HG02840 (cell line): ENCODE results near the gene NCOA6.
"Not testable (repeated sequence)": the region's sequence is repeated elsewhere in the genome, so short reads cannot be mapped to it uniquely, and the experiment has no call there.

Source experiments
- ATAC-seq: cut with Tn5 transposase; IDR thresholded peaks from one replicate; pipeline ENCODE4 v1.9.1; 2021; ENCODE audit warnings: mild to moderate bottlenecking, moderate library complexity, moderate number of reproducible peaks; ENCODE audit not compliant: unreplicated experiment, low FRiP score

The NCOA6 gene

DNA sequence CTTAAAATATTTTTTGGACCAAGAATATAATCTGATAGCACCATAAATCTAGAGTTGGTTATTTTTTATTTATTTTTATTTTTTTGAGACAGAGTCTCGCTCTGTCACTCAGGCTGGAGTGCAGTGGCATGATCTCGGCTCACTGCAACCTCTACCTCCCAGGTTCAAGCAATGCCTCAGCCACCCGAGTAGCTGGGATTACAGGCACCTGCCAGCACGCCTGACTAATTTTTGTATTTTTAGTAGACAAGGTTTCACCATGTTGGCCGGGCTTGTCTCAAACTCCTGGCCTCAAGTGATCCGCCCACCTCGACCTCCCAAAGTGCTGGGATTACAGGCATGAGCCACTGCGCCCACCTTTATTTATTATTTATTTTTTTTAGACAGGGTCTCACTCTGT, 45.2 kb downstream of the NCOA6 start:
- not testable (repeated sequence) for ATAC-seq

DNA sequence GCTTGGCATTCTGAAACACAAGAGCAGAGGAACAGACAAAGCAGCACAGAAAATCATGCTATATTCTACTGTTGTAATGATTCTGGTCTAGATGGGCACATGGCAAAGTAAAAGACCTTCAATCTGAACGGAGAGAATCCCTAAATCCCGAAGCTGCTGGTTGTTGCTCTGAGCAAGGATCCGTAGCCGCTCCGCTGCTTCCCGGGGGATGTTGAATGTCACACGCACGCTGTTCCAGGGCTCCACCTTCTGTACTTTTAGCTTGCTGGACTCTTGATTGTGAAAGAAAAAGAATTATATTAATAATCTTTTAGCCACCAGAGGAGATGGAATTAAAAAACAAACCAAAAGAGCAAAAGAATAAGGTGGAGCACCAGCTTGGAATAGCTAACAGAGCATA, 49.3 kb downstream of the NCOA6 start:
- no peak for ATAC-seq

DNA sequence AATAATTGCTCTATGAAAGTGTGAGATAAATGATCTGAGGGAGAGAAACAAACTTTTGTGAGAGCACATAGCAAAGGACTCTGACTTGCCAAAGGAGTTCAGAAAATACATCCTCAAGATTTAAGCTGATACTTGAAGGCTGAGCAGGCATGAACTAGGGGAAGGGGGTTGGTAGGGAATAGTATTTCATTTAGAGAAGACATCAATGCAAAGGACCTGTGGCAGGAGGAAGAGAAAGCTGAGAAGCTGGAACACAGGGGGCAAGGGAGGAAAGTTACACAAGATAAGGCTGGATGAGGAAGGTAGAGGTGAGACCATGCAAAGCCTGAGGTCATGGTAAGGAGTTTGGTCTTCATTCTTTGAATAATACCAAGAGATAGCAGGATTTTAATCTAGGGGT, 50.6 kb downstream of the NCOA6 start:
- no peak for ATAC-seq

DNA sequence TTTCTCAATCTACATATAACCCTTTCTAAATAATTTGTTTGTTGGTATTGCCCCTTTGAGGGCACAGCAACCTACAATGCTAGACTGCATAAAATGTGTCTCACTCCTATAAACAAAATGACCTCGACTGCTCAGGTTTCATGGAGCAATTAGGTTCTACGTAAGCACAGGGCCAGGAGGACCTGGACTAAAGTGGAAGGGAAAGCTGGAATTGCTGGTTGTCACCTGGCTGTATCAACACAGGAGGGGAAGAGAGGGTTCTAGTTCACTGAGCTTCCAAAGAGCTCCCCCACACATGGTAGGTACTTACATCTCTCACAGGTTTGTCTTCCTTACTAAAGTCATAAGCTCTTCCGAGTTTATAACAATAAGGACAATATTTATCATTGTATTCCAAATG, 51.0 kb downstream of the NCOA6 start:
- no peak for ATAC-seq

DNA sequence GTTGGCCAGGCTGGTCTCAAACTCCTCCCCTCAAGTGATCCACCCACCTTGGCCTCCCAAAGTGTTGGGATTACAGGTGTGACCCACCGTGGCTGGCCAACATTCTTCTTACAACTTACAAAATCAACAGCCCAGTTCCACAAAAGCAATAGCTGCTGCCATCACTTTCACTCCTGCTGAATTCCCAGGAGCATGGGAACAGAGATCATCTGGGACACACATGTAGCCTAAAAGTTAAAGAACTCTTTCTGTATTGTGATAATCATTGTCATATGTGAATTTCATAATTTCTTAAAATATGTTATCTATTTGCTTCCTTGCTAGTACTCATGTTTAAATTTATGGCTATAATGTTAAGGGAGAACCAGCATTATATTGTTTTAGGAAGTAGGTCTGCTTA, 51.7 kb downstream of the NCOA6 start:
- ATAC-seq = no peak

DNA sequence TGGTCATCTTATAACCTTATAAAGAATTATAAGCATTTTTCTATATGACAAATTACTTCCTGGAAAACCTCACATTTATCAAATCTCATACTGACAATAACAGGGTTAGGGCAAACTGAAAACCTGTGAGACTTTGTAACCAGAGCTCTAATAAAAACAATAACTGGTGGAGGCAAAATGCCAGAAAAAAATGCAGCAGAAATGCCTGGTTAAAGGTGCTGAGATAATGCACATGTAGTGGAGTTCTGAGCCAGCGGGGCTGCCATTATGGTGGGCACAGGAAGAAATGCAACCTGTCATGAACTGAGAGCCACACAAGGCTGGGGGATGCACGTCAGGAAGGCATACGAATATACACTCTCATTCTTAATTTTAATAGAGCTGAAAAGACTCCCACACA, 53.0 kb downstream of the NCOA6 start:
- ATAC-seq = no peak

DNA sequence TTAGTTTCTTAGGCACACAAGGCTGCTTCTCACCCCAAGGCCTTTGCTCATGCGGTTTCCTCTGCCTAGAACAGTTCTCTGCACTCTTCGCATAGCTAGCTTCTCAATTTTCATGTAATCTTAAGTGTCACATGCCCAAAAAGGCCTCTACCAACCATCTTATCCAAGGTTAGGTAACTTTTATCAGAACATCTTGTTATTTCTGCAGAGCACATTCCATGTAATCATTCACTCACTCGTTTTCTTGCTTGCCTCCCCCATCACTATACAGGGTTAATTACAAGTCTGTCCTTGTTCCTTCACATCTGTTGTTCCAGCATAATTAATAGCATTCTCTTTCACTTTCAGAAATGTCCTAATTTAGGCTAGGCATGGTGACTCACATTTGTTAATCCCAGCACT, 53.8 kb downstream of the NCOA6 start:
- ATAC-seq = no peak

DNA sequence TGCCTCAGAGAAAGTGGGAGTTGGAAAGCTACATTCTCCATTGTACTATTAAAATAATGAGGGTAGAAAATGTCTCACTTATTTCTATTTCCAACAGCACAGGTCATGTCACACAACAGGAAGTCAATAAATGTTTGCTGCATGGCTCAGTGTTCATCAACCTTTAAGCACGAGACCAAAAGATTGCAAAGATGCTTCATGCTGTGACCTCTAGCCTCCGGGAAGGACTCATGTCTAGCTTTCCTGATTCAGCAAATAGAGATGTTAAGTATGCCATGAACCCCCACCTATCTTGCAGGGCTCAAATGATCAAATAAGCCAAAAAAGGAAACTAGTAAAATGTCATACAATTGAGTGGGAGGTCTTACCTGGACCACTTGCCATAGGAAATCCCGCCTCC, 57.4 kb downstream of the NCOA6 start:
- ATAC-seq = no peak

DNA sequence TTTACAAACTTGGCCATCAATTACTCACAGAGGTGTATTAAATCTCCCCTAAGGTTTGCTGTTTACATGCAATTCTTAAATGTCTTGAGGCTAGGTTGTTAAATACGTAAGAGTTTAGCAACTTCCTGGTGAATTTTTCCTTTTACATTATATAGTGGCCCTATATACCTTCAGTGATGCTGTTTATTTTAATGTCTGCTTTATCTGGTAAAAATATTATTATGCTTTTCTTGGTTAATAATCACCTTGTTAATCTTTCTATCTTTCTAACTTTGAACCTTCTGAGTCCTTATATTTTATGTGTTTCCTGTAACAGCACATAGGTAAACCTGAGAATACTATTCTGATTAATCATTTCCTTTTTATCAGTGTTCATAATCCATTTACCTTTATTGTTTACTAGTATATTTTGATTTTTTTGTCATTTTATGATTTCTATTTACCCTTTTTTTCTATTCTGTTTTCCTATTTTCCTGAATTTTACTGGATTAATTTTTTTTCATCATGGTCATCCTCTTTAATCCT, 63.4 kb downstream of the NCOA6 start:
- no peak for ATAC-seq

DNA sequence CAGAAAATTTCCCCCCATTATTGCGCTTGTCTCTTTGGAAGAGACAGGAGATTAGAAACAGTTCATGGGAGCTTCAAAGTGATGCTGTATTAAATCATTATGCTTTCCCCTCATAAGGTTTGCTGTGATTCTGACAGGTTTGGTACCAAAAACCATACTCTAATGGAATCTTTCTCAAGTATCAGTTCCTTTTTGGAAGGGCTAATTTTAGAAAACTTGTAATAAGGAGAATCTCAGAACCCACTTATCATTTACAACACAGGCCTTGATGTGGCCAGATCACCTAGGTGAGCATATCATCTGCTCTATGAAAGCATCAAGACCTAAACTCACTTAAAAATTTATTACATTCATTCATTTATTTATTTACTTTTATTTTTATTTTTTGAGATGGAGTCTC, 70.1 kb downstream of the NCOA6 start:
- ATAC-seq = no peak

DNA sequence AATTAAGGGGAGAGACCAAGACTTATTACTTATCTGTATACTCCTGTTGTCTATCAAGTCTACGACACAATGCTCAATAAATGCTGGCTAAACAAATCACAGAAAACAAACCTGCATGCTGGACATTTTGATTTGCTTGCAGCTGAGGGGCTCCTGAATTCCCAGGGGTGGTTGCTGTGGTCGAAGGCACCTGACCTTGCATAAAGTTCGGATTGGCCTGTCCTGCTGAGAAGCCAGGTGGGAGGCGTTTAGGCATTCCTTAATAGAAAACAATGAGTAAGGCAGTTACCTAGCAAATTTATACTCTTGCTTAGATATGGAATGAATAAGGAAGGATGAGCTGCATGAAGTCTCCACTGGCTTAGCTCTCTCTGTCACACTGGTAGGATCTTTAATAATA, 70.8 kb downstream of the NCOA6 start:
- ATAC-seq = no peak

DNA sequence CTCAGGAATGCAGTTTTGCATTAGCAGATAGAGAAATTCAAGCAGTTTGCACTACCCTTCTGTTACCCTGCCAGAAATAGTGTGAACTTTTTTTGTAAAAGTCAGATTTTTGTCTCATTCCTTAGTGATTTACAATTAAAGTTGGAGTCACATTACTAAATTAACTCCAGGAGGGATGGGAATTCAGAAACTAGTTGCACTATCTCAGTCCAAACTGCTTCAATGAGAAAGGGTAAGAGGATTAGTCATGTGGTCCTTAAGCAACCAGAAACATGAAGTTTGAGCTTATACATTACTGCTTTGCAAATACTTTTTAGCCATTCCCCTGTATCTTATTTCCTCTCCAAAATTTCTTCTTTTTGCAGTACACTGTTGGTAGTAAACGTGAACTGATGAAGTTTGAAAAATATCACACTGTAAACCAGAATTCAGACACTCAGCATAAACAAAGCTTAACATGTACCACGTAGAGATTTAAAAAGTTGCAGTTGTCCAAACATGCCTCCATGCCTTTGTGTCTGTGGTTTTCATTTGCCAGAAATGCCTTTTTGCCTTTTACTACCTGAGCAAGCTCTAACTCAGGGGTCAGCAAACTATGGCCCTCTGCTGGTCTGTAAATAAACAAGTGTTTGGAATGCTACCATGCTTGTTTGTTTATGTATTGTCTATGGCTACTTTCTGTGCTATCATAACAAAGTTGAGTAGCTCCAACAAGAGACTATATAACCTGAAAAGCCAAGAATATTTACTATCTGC, 71.6 kb downstream of the NCOA6 start:
- no peak for ATAC-seq

DNA sequence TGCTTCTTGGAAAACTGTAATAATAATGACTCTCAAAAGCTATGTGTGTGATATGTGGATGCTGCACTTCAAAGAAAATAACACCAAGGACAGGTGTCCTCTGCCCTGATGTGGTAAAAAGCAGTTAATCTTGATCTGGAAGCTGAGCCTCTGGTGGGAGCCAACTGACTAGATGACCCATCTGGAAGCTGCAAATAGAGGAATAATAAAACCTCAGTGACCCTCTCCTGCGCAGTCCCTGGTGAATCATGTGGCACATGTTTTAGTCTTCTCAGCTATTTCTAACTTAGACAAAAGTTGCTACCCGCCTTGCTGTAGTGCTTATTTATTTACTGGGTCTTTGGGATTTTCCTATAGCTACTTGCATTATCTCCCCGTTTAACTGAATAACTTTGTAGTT, 74.0 kb downstream of the NCOA6 start:
- ATAC-seq = no peak

DNA sequence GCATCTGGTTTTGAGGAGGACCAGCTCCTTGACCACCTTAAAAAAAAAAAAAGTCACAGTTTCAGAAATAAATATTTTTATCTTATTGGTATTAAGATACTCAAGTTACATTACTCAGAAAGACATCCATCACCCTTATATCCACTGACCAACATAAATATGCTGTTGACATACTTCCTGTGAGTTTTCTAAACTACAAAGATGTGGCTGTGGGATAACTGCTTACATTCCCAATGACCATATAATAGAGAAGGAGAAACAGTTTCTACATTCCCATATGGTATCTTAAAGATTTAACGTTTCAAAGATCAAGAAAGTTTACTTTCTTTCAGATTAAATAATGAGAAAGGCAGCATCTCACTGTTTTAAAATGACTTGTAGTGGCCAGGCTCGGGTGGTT, 75.0 kb downstream of the NCOA6 start:
- ATAC-seq = no peak

DNA sequence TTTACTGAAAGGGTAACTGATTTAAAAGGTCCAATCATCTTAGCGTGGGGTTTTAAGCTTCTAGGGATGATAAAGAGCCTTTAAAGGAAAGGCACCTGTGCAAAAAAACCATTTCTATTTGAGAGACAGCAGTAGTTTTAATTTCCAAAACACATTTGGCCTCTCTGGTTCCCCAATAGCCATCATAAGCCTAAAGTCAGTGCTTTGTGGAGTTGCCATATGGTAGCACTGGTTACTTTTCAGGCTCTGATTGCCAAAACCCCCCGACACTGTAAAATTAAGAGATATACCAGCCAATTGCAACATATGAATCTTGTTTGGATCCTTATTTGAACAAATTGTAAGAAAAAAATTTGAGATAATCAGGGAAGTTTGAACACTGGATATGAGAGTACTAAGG, 76.7 kb downstream of the NCOA6 start:
- no peak for ATAC-seq

DNA sequence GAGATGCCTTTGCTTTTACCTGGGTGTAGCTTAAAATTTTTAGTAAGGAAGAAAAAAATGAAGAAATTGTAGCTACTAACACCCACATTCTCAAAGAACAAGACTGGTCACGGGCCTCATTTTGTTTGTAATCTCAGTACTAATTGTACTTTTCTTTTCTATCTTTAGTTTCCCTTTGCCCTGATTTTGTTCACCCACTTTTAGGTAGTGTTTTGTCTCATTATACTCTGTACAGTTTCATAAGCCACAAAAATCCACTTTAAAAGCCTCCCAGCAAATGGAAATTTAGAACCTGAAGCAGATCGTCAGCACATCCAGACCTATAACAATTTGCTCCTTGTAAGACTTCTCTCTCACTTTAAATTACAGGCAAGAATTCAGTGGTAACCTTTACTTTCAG, 78.0 kb downstream of the NCOA6 start:
- no peak for ATAC-seq

DNA sequence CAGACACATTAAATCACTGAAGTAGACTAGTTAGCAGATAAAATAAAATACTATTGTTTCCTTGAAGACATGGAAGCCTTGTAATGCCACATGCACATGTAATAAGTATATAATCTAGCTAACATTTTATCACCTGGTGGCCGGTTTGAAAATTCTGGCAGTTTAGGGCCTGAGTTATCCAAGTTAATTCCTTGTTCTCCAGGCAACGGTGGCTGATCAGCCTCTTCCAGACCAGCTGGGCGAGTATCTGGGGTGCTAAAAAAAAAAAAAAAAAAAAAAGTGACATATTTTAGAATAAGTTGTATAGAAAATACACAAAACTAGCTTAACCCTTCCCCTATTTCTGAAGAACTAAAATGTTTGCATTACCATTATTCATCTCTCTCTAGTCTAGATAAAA, 78.8 kb downstream of the NCOA6 start:
- ATAC-seq = no peak

DNA sequence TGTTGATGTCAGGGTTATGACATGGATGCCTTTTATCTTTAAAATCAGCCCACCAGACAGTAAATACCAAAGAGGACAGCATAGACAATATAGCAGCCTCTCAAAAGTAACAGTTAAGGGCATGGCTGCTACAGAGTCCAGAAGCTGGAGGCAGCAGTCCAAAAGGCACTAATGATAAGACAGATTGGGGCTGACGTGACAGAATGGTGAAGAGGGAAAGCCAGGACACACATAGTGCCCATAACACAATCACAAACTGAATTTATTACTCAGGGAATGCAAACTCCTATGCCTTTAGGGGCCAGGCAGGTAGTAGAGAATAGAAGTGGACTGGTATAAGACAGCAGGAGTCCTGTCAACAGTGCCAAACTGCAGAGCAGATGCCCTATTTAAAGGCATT, 80.6 kb downstream of the NCOA6 start:
- no peak for ATAC-seq

DNA sequence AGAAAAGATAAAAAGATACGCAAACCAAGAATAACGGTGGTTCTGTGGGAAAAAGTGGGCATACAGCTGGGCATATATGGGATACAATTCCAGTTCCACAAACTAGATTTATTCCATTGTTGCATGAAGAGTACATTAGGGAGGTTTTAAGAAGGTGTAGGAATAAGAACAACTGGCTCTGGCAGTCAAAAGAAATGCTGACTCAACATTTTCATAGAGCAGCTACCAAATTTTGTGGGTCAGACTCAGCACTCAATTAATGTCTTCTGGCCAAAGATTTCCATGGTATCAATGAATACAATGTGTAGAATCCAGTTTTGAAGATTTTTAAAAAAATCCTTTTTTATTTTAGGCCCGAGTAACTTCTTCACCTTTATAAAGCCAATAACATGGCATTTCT, 81.1 kb downstream of the NCOA6 start:
- ATAC-seq = no peak

DNA sequence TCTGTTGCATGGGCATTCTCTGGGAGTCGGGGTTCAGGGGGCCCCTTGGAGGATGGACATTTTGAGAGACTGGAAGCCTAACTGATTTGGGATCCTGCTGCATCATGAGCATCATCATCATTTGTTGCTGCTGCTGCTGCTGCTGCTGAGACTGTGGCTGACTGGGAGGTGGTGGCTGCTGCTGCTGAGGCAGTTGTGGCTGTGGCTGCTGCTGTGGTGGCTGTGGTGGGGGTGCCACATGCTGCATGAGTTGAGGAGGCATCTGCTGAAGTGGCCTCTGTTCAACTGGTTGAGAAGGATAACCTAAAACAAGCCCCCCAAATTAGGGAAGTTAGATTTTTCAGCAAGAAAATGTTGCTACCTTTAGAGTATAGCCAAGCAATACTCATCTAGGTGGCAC, 82.4 kb downstream of the NCOA6 start:
- ATAC-seq = no peak

DNA sequence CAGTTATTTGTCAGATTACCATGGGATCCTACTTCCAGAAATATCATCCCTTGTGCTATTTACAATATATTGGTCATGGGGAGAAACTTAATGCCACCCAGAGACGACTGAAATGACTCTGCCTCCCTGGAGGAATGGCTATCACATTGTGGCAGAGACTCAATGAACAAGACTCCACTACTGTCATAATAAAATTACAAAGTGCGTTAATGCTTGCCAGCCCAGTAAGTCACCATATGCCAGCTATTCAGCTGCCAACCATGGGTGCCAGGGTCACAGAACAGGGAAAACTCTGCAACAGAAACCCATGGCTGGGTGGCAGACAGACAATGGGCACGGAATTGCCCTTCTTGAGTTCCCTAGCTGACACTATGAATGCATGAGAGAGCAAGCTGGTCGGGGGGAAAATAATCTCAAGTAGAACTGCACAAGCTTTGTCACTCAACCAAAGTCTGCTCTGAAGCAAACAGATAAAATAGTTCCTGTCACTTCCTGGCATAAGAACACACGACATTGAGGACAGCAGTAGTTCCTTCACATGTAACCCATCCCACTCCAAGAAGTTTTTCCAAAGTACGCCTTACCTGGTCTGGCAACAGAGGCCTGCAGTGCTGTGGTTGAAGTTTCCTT, 89.2 kb downstream of the NCOA6 start:
- no peak for ATAC-seq

DNA sequence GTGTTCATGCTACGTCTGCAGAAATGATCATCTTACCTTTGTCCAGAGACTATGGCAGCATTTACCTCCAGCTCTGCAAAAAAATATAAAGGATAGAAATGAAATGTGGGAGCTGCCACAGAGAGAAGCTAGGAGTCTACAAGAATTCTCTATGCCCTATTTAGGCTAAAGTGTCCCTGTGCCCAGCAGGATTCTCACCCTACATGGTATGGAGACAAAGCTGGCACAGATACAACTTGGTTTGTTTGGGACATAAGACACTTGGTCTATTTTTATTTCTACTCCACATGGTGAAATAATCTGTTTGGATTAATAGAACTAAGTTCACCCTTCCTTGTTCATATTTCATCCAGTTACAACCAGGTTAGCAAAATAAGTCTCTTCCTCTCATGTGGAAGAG, 92.9 kb downstream of the NCOA6 start:
- ATAC-seq = no peak
